Stimulated activated CD4-positive, alpha-beta T cell treated with anti-CD3 and anti-CD28 coated beads, Interleukin-4, amount 100 ng/mL, for 1 hour (primary cell): Measurements from ENCODE around the gene PEA15.

ENCODE experiments used
- DNase-seq: peaks from one replicate; pipeline ENCODE4 v3.0.0-alpha.2; 2020

PEA15 gene

GRCh38 chr1:160186246-160186645 is 18.9 kb upstream of the PEA15 start:
- no peak for DNase-seq

- no peak for DNase-seq
Measured at GRCh38 chr1:160186729-160187128, 18.5 kb upstream of the PEA15 start.

- no peak for DNase-seq
Measured at GRCh38 chr1:160187407-160187806, 17.8 kb upstream of the PEA15 start.

GRCh38 chr1:160188341-160188740 is 16.8 kb upstream of the PEA15 start:
- no peak for DNase-seq

GRCh38 chr1:160189649-160190625 is 15.2 kb upstream of the PEA15 start, which contains the start of gene CASQ1:
CASQ1 (plus strand) TSS chr1:160190575; CDS start chr1:160190752, 177 bp downstream.
- DNase-seq: no peak

- DNase-seq: no peak
Measured at GRCh38 chr1:160191756-160192155, 13.4 kb upstream of the PEA15 start.

GRCh38 chr1:160192234-160192633 is 12.9 kb upstream of the PEA15 start:
- no peak for DNase-seq

- DNase-seq: peak; percentile 82
Measured at GRCh38 chr1:160193091-160193819, 11.9 kb upstream of the PEA15 start.

GRCh38 chr1:160193832-160194736 is 11.1 kb upstream of the PEA15 start:
- DNase-seq: no peak

- DNase-seq: no peak
Measured at GRCh38 chr1:160194737-160195059, 10.5 kb upstream of the PEA15 start.

GRCh38 chr1:160196143-160196542 is 9.0 kb upstream of the PEA15 start:
- DNase-seq: no peak

- no peak for DNase-seq
Measured at GRCh38 chr1:160197231-160197630, 8.0 kb upstream of the PEA15 start.

- DNase-seq: no peak
Measured at GRCh38 chr1:160200786-160201185, 4.4 kb upstream of the PEA15 start.

GRCh38 chr1:160204526-160205241 is 500 bp upstream of the PEA15 start:
- DNase-seq: no peak

- peak; percentile 59 for DNase-seq
Measured at GRCh38 chr1:160206036-160206389, 829 bp downstream of the PEA15 start.

GRCh38 chr1:160206421-160207117 is 1.4 kb downstream of the PEA15 start:
- DNase-seq: no peak

- DNase-seq: no peak
Measured at GRCh38 chr1:160207118-160207650, 2.0 kb downstream of the PEA15 start.

GRCh38 chr1:160207771-160208556 is 2.8 kb downstream of the PEA15 start:
- no peak for DNase-seq

GRCh38 chr1:160208557-160209320 is 3.6 kb downstream of the PEA15 start:
- no peak for DNase-seq
